ENCODE data around the gene GDPD4. TPM values are rescaled to one million over a fixed set of nuclear protein-coding genes. Genes with fewer than 3 reads are reported as not detected.

The GDPD4 gene
- total RNA-seq, 1 donor from 2014 or later = not detected

DNA sequence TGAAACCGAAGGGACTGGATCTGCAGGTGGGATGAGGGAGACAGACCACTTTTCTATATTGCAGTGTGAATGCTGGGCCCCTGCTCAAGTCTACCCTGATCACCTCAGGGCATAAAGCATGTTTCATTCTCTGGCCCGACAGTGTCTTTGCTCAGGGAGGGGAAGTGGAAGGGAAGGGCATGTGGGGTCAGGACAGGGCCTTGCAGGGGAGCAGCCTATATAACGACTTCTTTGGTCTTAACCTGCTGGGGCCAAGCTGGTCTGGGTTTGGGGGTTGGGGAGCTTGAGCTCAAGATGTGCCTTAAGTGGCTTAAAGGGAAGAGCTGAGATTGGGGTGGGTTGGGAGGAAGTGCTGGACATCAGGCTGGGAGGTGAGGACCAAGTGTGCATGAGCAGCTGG, 86.4 kb downstream of the GDPD4 start:
- H3K27me3 ChIP-seq (ENCODE audit: control insufficient read depth, insufficient read depth, low read length) = no peaks in the 10 kb centered on the region
- H3K4me3 ChIP-seq (ENCODE audit: low read depth, low read length) = no peak overlapping the region
- TF ChIP-seq, protein P1, sequence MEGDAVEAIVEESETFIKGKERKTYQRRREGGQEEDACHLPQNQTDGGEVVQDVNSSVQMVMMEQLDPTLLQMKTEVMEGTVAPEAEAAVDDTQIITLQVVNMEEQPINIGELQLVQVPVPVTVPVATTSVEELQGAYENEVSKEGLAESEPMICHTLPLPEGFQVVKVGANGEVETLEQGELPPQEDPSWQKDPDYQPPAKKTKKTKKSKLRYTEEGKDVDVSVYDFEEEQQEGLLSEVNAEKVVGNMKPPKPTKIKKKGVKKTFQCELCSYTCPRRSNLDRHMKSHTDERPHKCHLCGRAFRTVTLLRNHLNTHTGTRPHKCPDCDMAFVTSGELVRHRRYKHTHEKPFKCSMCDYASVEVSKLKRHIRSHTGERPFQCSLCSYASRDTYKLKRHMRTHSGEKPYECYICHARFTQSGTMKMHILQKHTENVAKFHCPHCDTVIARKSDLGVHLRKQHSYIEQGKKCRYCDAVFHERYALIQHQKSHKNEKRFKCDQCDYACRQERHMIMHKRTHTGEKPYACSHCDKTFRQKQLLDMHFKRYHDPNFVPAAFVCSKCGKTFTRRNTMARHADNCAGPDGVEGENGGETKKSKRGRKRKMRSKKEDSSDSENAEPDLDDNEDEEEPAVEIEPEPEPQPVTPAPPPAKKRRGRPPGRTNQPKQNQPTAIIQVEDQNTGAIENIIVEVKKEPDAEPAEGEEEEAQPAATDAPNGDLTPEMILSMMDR (IDR thresholded peaks at IDR 0.05; ENCODE audit: insufficient read depth, low read length, severe bottlenecking) = no peak
- DNase-seq (ENCODE audit: low read depth) (no peak), FAIRE-seq (no peak)
- H3K36me3 ChIP-seq (ENCODE audit: control insufficient read depth, insufficient read depth, low read length) = no peaks in the 10 kb centered on the region

DNA sequence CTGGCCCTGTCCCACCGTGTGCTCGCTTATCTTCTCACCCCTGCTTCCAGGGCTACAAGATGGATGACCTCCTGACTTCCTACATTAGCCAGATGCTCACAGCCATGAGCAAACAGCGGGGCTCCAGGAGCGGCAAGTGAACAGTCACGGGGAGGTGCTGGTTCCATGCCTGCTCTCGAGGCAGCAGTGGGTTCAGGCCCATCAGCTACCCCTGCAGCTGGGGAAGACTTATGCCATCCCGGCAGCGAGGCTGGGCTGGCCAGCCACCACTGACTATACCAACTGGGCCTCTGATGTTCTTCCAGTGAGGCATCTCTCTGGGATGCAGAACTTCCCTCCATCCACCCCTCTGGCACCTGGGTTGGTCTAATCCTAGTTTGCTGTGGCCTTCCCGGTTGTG, 86.9 kb downstream of the GDPD4 start:
- Histone ChIP-seq H3K36me3 (ENCODE audit: control insufficient read depth, insufficient read depth, low read length) (no peaks in the 10 kb centered on the region), H3K4me3 (ENCODE audit: low read depth, low read length) (no peak overlapping the region), H3K27me3 (ENCODE audit: control insufficient read depth, insufficient read depth, low read length) (no peaks in the 10 kb centered on the region)
- TF ChIP-seq, protein P1 (IDR thresholded peaks at IDR 0.05; ENCODE audit: insufficient read depth, low read length, severe bottlenecking) = no peak
- FAIRE-seq (peak; percentile 7), DNase-seq (ENCODE audit: low read depth) (no peak)

DNA sequence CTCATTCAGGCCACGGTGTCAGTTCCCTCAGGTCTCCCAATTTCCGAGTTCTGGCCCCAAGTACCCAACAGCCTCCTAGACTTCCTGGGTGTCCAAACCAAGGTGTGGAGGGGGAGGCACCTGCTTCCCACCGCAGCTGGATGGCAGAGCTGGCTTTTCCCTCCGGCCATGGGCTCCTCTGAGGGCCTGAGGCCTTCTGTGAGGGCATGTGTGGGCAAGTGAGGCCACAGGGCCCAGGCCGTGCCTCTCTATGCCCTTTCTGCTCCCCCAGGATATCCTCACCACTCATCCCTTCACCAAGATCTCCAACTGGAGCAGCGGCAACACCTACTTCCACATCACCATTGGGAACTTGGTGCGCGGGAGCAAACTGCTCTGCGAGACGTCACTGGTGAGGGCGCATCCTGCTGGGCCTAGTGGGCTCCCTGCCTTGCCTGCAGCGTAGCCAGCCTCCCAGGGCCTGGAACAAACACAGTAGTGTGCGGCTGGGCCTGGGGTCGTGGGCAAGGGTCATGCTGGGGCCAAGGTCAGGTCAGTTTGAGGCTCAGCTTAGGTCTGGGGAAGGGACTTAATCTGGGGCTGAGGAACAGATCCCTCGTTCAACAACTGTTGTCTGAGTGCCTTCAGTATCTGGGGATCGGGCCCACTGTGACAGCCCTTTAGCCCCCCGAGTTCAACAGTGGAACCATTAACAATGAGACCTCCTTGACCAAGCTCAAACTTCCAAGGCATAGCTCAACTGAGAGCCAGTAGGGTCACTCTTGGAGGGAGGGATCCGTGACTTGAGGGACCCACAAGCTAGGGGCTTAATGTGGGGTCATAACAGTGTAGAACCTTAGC, 87.7 kb downstream of the GDPD4 start:
- FAIRE-seq = no peak
- Histone ChIP-seq H3K27me3 (ENCODE audit: control insufficient read depth, insufficient read depth, low read length) (no peaks in the 10 kb centered on the region), H3K4me3 (ENCODE audit: low read depth, low read length) (no peak overlapping the region), H3K36me3 (ENCODE audit: control insufficient read depth, insufficient read depth, low read length) (no peaks in the 10 kb centered on the region)
- DNase-seq (ENCODE audit: low read depth) = no peak
- TF ChIP-seq, protein P1 (IDR thresholded peaks at IDR 0.05; ENCODE audit: insufficient read depth, low read length, severe bottlenecking) = no peak

DNA sequence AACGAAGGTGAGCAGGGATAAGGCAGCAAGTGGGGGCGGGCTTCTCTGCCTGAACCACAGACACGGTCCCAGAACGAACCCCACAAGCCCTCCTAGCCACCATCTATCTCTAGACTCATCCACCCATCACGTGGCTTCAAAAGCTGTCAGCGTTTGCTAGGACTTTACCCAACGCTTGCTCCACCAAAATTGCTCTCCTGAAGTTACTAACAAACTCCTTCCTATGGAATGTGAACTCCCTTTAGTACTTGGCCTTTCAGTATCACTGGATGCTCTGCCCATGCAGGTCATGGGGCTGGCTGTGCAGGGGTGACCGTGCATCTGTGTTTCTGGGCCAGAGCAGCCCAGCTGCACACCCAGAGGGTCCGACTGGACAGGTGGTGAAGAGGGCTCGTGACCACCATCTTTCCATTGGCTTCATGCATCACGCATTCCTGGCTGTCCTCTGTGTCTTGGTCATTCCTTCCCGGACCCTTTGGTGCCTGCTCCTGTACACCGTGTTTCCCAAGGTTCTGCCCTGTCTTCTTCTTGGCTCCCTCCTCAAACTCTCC, 88.4 kb downstream of the GDPD4 start:
- no peaks in the 10 kb centered on the region for H3K36me3 ChIP-seq (ENCODE audit: control insufficient read depth, insufficient read depth, low read length)
- no peak overlapping the region for H3K4me3 ChIP-seq (ENCODE audit: low read depth, low read length)
- FAIRE-seq (no peak), DNase-seq (ENCODE audit: low read depth) (no peak)
- H3K27me3 ChIP-seq (ENCODE audit: control insufficient read depth, insufficient read depth, low read length) = no peaks in the 10 kb centered on the region
- TF ChIP-seq, protein P1 (IDR thresholded peaks at IDR 0.05; ENCODE audit: insufficient read depth, low read length, severe bottlenecking) = no peak

DNA sequence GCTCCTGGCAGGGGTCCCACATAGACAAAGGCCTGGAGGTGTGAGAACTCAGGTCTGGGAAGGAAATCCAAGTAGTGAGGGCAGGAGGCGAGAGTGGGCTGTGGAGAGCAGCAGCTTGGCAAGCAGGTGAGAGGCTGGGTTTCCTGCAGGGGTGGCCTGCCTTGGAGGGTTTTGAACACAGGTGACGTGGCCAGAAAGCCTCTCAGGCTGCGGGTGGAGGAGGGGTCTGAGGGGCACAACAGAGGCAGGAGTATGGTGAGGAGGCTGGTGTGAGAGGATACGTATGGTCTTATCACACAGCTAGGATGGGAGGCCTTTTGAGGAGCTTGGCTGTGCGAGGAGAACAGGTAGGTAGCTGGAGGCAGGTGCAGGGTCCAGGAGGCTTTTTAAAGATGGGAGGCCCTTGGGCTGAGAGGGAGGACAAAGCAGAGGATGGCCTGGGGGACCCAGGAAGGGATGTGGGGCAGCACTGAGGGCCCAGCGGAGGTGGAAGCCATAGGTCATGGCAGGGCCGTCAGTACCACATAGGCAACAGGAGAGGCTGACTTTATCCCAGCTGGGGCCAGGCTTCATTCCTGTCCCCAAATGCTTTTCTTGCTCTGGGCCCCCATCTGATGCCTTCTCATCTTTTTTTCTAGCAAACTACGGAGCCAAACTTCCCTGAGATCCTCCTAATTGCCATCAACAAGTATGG, 89.0 kb downstream of the GDPD4 start:
- FAIRE-seq = no peak
- no peaks in the 10 kb centered on the region for H3K36me3 ChIP-seq (ENCODE audit: control insufficient read depth, insufficient read depth, low read length)
- TF ChIP-seq, protein P1 (IDR thresholded peaks at IDR 0.05; ENCODE audit: insufficient read depth, low read length, severe bottlenecking) = no peak
- DNase-seq (ENCODE audit: low read depth) = no peak
- no peak overlapping the region for H3K4me3 ChIP-seq (ENCODE audit: low read depth, low read length)
- no peaks in the 10 kb centered on the region for H3K27me3 ChIP-seq (ENCODE audit: control insufficient read depth, insufficient read depth, low read length)
